CD14-positive monocyte (primary cell): ENCODE data around the gene C1QTNF3. TPM values are rescaled to one million over a fixed set of nuclear protein-coding genes. Genes with fewer than 3 reads are reported as not detected.

Source experiments
- DNase-seq, 3 donors: peaks; one replicate each; pipeline ENCODE4 v3.0.0-alpha.2; 2011 to 2022
- H2AFZ ChIP-seq: 2 replicates; pipeline ENCODE4 v1.6.0; 2012; ENCODE audit warnings: mild to moderate bottlenecking, low read depth, low read length, inconsistent platforms; ENCODE audit not compliant: insufficient read depth, poor library complexity, severe bottlenecking
- H3K27ac ChIP-seq, 2 donors: 1 replicate in 1 of 2; 2 replicates in 1 of 2; pipeline ENCODE4 v1.5.1; 2012 to 2013; ENCODE audit warnings: low read length in 2 of 2, control low read depth in 1 of 2, inconsistent platforms in 1 of 2, low read depth in 1 of 2, mild to moderate bottlenecking in 1 of 2
- H3K27me3 ChIP-seq, 2 donors: one replicate each; pipeline versions ENCODE4 v1.6.0 to v1.6.1; 2011 to 2013; ENCODE audit warnings: low read length in 2 of 2; ENCODE audit not compliant: control insufficient read depth in 2 of 2, insufficient read depth in 2 of 2
- H3K36me3 ChIP-seq, 2 donors: replicated peaks in 1 of 2; 1 replicate in 1 of 2; 2 replicates in 1 of 2; pipeline versions ENCODE4 v1.5.1 to v1.6.1; 2012 to 2013; ENCODE audit warnings: low read length in 2 of 2, control low read depth in 1 of 2, inconsistent platforms in 1 of 2, mild to moderate bottlenecking in 1 of 2; ENCODE audit not compliant: insufficient read depth in 2 of 2, control insufficient read depth in 1 of 2
- H3K4me1 ChIP-seq, 2 donors: 1 replicate in 1 of 2; 2 replicates in 1 of 2; pipeline versions ENCODE4 v1.5.1 to v1.6.1; 2012 to 2013; ENCODE audit warnings: low read length in 2 of 2, control low read depth in 1 of 2, inconsistent platforms in 1 of 2, mild to moderate bottlenecking in 1 of 2, moderate library complexity in 1 of 2; ENCODE audit not compliant: insufficient read depth in 2 of 2, control insufficient read depth in 1 of 2
- H3K4me2 ChIP-seq: replicated peaks from 2 replicates; pipeline ENCODE3; 2012; ENCODE audit warnings: low read length, moderate library complexity, mild to moderate bottlenecking; ENCODE audit not compliant: poor library complexity, severe bottlenecking; ENCODE audit errors: extremely low read depth
- H3K4me3 ChIP-seq, 3 experiments: fragments of 200-600 bp in 1 of 3; sonication (generic) in 1 of 3; replicated peaks in 1 of 3; 1 replicate in 2 of 3; 2 replicates in 1 of 3; pipeline ENCODE4 v1.5.1; 2011 to 2013; ENCODE audit warnings: low read length in 3 of 3, mild to moderate bottlenecking in 3 of 3, control low read depth in 2 of 3, low read depth in 2 of 3, inconsistent platforms in 1 of 3, moderate library complexity in 1 of 3
- H3K79me2 ChIP-seq: 2 replicates; pipeline ENCODE4 v1.6.0; 2012; ENCODE audit warnings: mild to moderate bottlenecking, control low read depth, inconsistent platforms, low read length, moderate library complexity; ENCODE audit not compliant: insufficient read depth
- H3K9ac ChIP-seq: 2 replicates; pipeline ENCODE4 v1.6.0; 2017; ENCODE audit warnings: low read length, mild to moderate bottlenecking; ENCODE audit not compliant: insufficient read depth, poor library complexity, severe bottlenecking
- H3K9me3 ChIP-seq, 2 donors: replicated peaks in 1 of 2; 1 replicate in 1 of 2; 2 replicates in 1 of 2; pipeline versions ENCODE4 v1.5.1 to v1.6.1; 2012 to 2013; ENCODE audit warnings: low read length in 2 of 2, control low read depth in 1 of 2; ENCODE audit not compliant: control insufficient read depth in 1 of 2, insufficient read depth in 1 of 2
- H4K20me1 ChIP-seq: 2 replicates; pipeline ENCODE4 v1.6.0; 2012; ENCODE audit warnings: mild to moderate bottlenecking, low read length, control low read depth, moderate library complexity; ENCODE audit not compliant: insufficient read depth
- H3K27ac Mint-ChIP-seq, 7 donors: one replicate each; pipeline ENCODE4 v1.8.0; 2020; ENCODE audit warnings: mild to moderate bottlenecking in 7 of 7, mixed read lengths in 7 of 7, moderate library complexity in 6 of 7, inconsistent platforms in 2 of 7
- H3K27me3 Mint-ChIP-seq, 3 donors: one replicate each; pipeline ENCODE4 v1.8.0; 2021 to 2022; ENCODE audit warnings: low read depth in 3 of 3, mild to moderate bottlenecking in 3 of 3, mixed read lengths in 3 of 3, moderate library complexity in 3 of 3, inconsistent platforms in 1 of 3
- H3K36me3 Mint-ChIP-seq, 2 donors: one replicate each; pipeline ENCODE4 v1.8.0; 2020; ENCODE audit warnings: mixed read lengths in 2 of 2, inconsistent platforms in 1 of 2, mild to moderate bottlenecking in 1 of 2
- H3K4me1 Mint-ChIP-seq: one replicate; pipeline ENCODE4 v1.8.0; 2020; ENCODE audit warnings: mild to moderate bottlenecking, mixed read lengths
- H3K4me3 Mint-ChIP-seq, 2 donors: one replicate each; pipeline ENCODE4 v1.8.0; 2020; ENCODE audit warnings: mild to moderate bottlenecking in 2 of 2, mixed read lengths in 2 of 2, moderate library complexity in 1 of 2
- H3K9me3 Mint-ChIP-seq, 7 donors: one replicate each; pipeline ENCODE4 v1.8.0; 2020 to 2022; ENCODE audit warnings: mixed read lengths in 7 of 7, mild to moderate bottlenecking in 6 of 7, moderate library complexity in 6 of 7, inconsistent platforms in 2 of 7
- CTCF ChIP-seq: fragments of 200-600 bp; IDR thresholded peaks from one replicate; pipeline ENCODE4 v1.8.0; 2022; ENCODE audit warnings: antibody characterized with exemption, mild to moderate bottlenecking
- whole genome bisulfite sequencing: methylation state at CpG from one replicate; pipeline ENCODE4 v1.1.5; 2013; ENCODE audit warnings: missing lambda C conversion rate; ENCODE audit not compliant: insufficient coverage; 5-methylcytosine and 5-hydroxymethylcytosine counted together
- intact Hi-C, 2 donors: fragments of 100-400 bp; cut with micrococcal nuclease; formaldehyde crosslinking; loops; one replicate each; pipeline versions ENCODE4 v1.15.0 to v1.15.1; 2023
- polyA plus RNA-seq, 3 donors: library from polyadenylated mRNA; depleted of rRNA in 1 of 3; unstranded in 2 of 3; stranded (reverse) in 1 of 3; fragments of 300-500 nt in 2 of 3; fragments of >200 nt in 1 of 3; fragmentation: Illumina TruSeq in 2 of 3; gene quantifications; 1 replicate in 2 of 3; 2 replicates in 1 of 3; pipeline ENCODE4 v1.2.3, GENCODE V29; 2012 to 2021

Gene C1QTNF3
- polyA plus RNA-seq, 3 donors: 1.5 TPM; not detected in 2

- no peaks in the 10 kb centered on the region for H3K9me3 ChIP-seq
- no peaks in the 10 kb centered on the region for H3K36me3 ChIP-seq
- no peak overlapping the region for H2AFZ ChIP-seq
- WGBS: no CpG with 5 or more reads among the region's 1 CpG
- H3K27me3 ChIP-seq: no peaks in the 10 kb centered on the region
- no peak for TF ChIP-seq CTCF
- Mint-ChIP-seq H3K4me3 (no peak overlapping the region), H3K4me1 (no peaks in the 10 kb centered on the region), H3K27me3 (peaks cover 0 to 2% (median 1%) of the 10 kb centered on the region in 3 donors), H3K27ac (no peak overlapping the region), H3K36me3 (no peaks in the 10 kb centered on the region), H3K9me3 (peaks cover 0 to 1% (median 0%) of the 10 kb centered on the region in 7 donors)
- DNase-seq: no peak
- intact Hi-C loops: no loop called here
- H3K4me2 ChIP-seq: no peak overlapping the region
- no peak overlapping the region for H3K4me3 ChIP-seq
- no peaks in the 10 kb centered on the region for H3K79me2 ChIP-seq
- H3K4me1 ChIP-seq: no peaks in the 10 kb centered on the region
- H3K9ac ChIP-seq: no peak overlapping the region
- no peaks in the 10 kb centered on the region for H4K20me1 ChIP-seq
- H3K27ac ChIP-seq: no peak overlapping the region
These were observed 66.7 kb downstream of the C1QTNF3 start for GRCh38 chr5:33976307-33976706.

GRCh38 chr5:33975852-33976251, 67.2 kb downstream of the C1QTNF3 start:
- no peak overlapping the region for H2AFZ ChIP-seq
- no peak for DNase-seq
- H3K4me2 ChIP-seq: no peak overlapping the region
- no peak overlapping the region for H3K9ac ChIP-seq
- 92% methylated on average over 1 of the region's 5 CpGs for WGBS
- no peak overlapping the region for H3K4me3 ChIP-seq
- H3K36me3 Mint-ChIP-seq: no peaks in the 10 kb centered on the region
- peaks cover 0 to 1% (median 0%) of the 10 kb centered on the region in 7 donors for H3K9me3 Mint-ChIP-seq
- no peaks in the 10 kb centered on the region for H4K20me1 ChIP-seq
- H3K27ac ChIP-seq: no peak overlapping the region
- H3K4me1 ChIP-seq: no peaks in the 10 kb centered on the region
- intact Hi-C loops: no loop called here
- no peaks in the 10 kb centered on the region for H3K4me1 Mint-ChIP-seq
- H3K27me3 ChIP-seq: no peaks in the 10 kb centered on the region
- no peaks in the 10 kb centered on the region for H3K36me3 ChIP-seq
- H3K27me3 Mint-ChIP-seq: peaks cover 0 to 2% (median 1%) of the 10 kb centered on the region in 3 donors
- H3K27ac Mint-ChIP-seq: no peak overlapping the region
- TF ChIP-seq CTCF: no peak
- no peaks in the 10 kb centered on the region for H3K79me2 ChIP-seq
- no peaks in the 10 kb centered on the region for H3K9me3 ChIP-seq
- H3K4me3 Mint-ChIP-seq: no peak overlapping the region
